ENCODE results near the gene BMP6. TPM values are rescaled to one million over a fixed set of nuclear protein-coding genes. Genes with fewer than 3 reads are reported as not detected.

The BMP6 gene
- polyA plus RNA-seq, 2 of the 4 experiments (the other 2 are of a cell fraction), result 8.4 to 23.0 TPM

GRCh38 chr6:7902221-7902620 is 176.3 kb downstream of the BMP6 start:
- no peak overlapping the region for H3K4me3 ChIP-seq
- no peak for TF ChIP-seq REST (IDR thresholded peaks at IDR 0.05)
- no peak for TF ChIP-seq MAZ (IDR thresholded peaks at IDR 0.05; ENCODE audit: borderline replicate concordance, low read depth, low read length)
- TF ChIP-seq POLR2AphosphoS2 (conservative IDR thresholded peaks at IDR 0.05; ENCODE audit: low read length), result no peak
- TF ChIP-seq ZSCAN20 (CRISPR knock-in tag; IDR thresholded peaks at IDR 0.05), result no peak
- no peak for TF ChIP-seq GATA3 (IDR thresholded peaks at IDR 0.05; ENCODE audit: borderline replicate concordance)
- no peak for TF ChIP-seq HDAC2 (IDR thresholded peaks at IDR 0.05)
- TF ChIP-seq, protein P1, sequence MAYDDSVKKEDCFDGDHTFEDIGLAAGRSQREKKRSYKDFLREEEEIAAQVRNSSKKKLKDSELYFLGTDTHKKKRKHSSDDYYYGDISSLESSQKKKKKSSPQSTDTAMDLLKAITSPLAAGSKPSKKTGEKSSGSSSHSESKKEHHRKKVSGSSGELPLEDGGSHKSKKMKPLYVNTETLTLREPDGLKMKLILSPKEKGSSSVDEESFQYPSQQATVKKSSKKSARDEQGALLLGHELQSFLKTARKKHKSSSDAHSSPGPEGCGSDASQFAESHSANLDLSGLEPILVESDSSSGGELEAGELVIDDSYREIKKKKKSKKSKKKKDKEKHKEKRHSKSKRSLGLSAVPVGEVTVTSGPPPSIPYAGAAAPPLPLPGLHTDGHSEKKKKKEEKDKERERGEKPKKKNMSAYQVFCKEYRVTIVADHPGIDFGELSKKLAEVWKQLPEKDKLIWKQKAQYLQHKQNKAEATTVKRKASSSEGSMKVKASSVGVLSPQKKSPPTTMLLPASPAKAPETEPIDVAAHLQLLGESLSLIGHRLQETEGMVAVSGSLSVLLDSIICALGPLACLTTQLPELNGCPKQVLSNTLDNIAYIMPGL (CRISPR knock-in tag; IDR thresholded peaks at IDR 0.05; ENCODE audit: borderline replicate concordance), result no peak
- no peak for TF ChIP-seq RFX5 (IDR thresholded peaks at IDR 0.05)
- TF ChIP-seq PHF8 (IDR thresholded peaks at IDR 0.05; ENCODE audit: borderline replicate concordance, low read depth), result no peak
- POLR2A ChIA-PET, result no interaction called here
- H3K27ac ChIP-seq, result no peak overlapping the region
- H3K9me3 ChIP-seq, result no peaks in the 10 kb centered on the region
- FAIRE-seq (no peak), DNase-seq (ENCODE audit: low read depth in 1 of 2, low spot score in 1 of 2) (no peak), ATAC-seq (no peak)
- H3K4me1 ChIP-seq, result peaks cover 10% of the 10 kb centered on the region; the same call in 2 of the 3 replicates
- 93% methylated on average over 8 of the region's 8 CpGs for WGBS (ENCODE audit: missing lambda C conversion rate)
- CTCF ChIA-PET, result interaction anchor here (1.1 kb wide), 1 partner anchor 89 kb away, joined by 3 read pairs; no protein-coding TSS in a partner anchor
- no peak overlapping the region for H3K4me2 ChIP-seq

GRCh38 chr6:7902867-7903266 is 177.0 kb downstream of the BMP6 start:
- H3K4me2 ChIP-seq, result no peak overlapping the region
- peaks cover 10% of the 10 kb centered on the region; the same call in 2 of the 3 replicates for H3K4me1 ChIP-seq
- no peaks in the 10 kb centered on the region for H3K9me3 ChIP-seq
- H3K4me3 ChIP-seq, result no peak overlapping the region
- ChIA-PET CTCF (interaction anchor here (1.1 kb wide), 1 partner anchor 88 kb away, joined by 3 read pairs; no protein-coding TSS in a partner anchor), POLR2A (no interaction called here)
- TF ChIP-seq CEBPB (IDR thresholded peaks at IDR 0.05) (no peak), PHF8 (IDR thresholded peaks at IDR 0.05; ENCODE audit: borderline replicate concordance, low read depth) (no peak), ZC3H11A (IDR thresholded peaks at IDR 0.05) (no peak), POLR2AphosphoS2 (conservative IDR thresholded peaks at IDR 0.05; ENCODE audit: low read length) (no peak), ZFP36 (IDR thresholded peaks at IDR 0.05; ENCODE audit: borderline replicate concordance, partially characterized antibody) (no peak), ZNF302 (CRISPR knock-in tag; IDR thresholded peaks at IDR 0.05) (no peak), FOSB (CRISPR knock-in tag; IDR thresholded peaks at IDR 0.05) (no peak)
- ATAC-seq, result no peak
- 82% methylated on average over 1 of the region's 1 CpG for WGBS (ENCODE audit: missing lambda C conversion rate)
- DNase-seq (ENCODE audit: low read depth in 1 of 2, low spot score in 1 of 2), result no peak
- no peak for FAIRE-seq
- no peak overlapping the region for H3K27ac ChIP-seq

DNA sequence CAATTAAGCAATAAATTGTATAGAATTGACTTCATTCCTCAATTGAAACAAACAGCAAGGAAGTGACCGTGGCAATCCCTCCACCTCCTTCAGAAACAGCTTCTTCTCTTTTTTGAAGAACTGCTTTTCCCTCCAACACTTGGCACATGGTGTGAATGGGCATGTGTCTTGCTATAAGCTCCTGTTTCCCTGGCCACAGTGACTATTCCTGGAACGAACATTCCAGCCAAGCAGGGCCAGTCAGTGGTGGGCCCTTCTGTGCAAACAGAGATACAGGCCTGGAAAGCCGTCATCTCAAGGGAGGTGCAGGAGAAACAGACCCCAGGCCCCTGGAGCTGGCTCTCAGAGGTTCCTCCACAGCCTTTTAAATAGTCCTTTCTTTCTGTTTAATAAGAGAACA is 177.8 kb downstream of the BMP6 start:
- no peaks in the 10 kb centered on the region for H3K9me3 ChIP-seq
- peaks cover 14% of the 10 kb centered on the region; the same call in 2 of the 3 replicates for H3K4me1 ChIP-seq
- TF ChIP-seq KDM5A (IDR thresholded peaks at IDR 0.05) (no peak), GATA3 (IDR thresholded peaks at IDR 0.05; ENCODE audit: borderline replicate concordance) (no peak), TFCP2L1 (CRISPR knock-in tag; IDR thresholded peaks at IDR 0.05) (no peak), RFX5 (IDR thresholded peaks at IDR 0.05) (no peak), PBX3 (IDR thresholded peaks at IDR 0.05) (no peak), CEBPB (IDR thresholded peaks at IDR 0.05) (no peak), HOXB13 (CRISPR knock-in tag; IDR thresholded peaks at IDR 0.05; ENCODE audit: low read depth) (no peak), CBX8 (IDR thresholded peaks at IDR 0.05) (no peak), CHD4 (IDR thresholded peaks at IDR 0.05; ENCODE audit: borderline replicate concordance) (no peak), HDAC2 (IDR thresholded peaks at IDR 0.05) (no peak), KDM1A (IDR thresholded peaks at IDR 0.05; ENCODE audit: low read depth) (no peak), E2F6 (IDR thresholded peaks at IDR 0.05; ENCODE audit: borderline replicate concordance, low read depth) (no peak), CBX2 (IDR thresholded peaks at IDR 0.05; ENCODE audit: borderline replicate concordance, low read depth) (no peak), FOSL2 (IDR thresholded peaks at IDR 0.05) (no peak), FOSL2 (CRISPR knock-in tag; IDR thresholded peaks at IDR 0.05) (no peak), EHF (CRISPR knock-in tag; IDR thresholded peaks at IDR 0.05) (no peak), FOXS1 (CRISPR knock-in tag; IDR thresholded peaks at IDR 0.05) (no peak)
- ChIA-PET CTCF (interaction anchor here (1.1 kb wide), 1 partner anchor 88 kb away, joined by 3 read pairs; no protein-coding TSS in a partner anchor), POLR2A (no interaction called here)
- no peak overlapping the region for H3K27ac ChIP-seq
- 90% methylated on average over 3 of the region's 3 CpGs for WGBS (ENCODE audit: missing lambda C conversion rate)
- DNase-seq (ENCODE audit: low read depth in 1 of 2, low spot score in 1 of 2) (no peak), ATAC-seq (no peak), FAIRE-seq (no peak)
- no peak overlapping the region for H3K4me2 ChIP-seq
- no peak overlapping the region for H3K4me3 ChIP-seq
